Frontal cortex (tissue), 4 donors: ENCODE data around the gene ZNF516. TPM values are rescaled to one million over a fixed set of nuclear protein-coding genes. Genes with fewer than 3 reads are reported as not detected.

Experiments used
- DNase-seq, 2 donors: peaks; one replicate each; pipeline ENCODE4 v3.0.0; 2012; ENCODE audit warnings: low spot score in 2 of 2
- FAIRE-seq: peaks from 2 replicates; lab custom pipeline; 2012; peaks lifted over from hg19 to GRCh38; lab: Jason Lieb, UNC
- total RNA-seq: library from RNA; depleted of rRNA; stranded (reverse); fragments of >200 nt; gene quantifications from one replicate; pipeline ENCODE4 v1.2.3, GENCODE V29; 2014
- donor health status: control.
- donor health status: control.
- donor health status: control.

Gene ZNF516
- total RNA-seq, 1 donor from 2014 or later, result 14.3 TPM

GRCh38 chr18:76458522-76459311, 36.3 kb downstream of the ZNF516 start:
- no peak for FAIRE-seq

GRCh38 chr18:76457957-76458356, 37.1 kb downstream of the ZNF516 start:
- DNase-seq (no peak), FAIRE-seq (no peak)

More at GRCh38 chr18:76458522-76459311, 36.3 kb downstream of the ZNF516 start:
- DNase-seq, result no peak

GRCh38 chr18:76457475-76457874, 37.6 kb downstream of the ZNF516 start:
- FAIRE-seq, result no peak
- DNase-seq, result no peak

GRCh38 chr18:76456823-76457222, 38.2 kb downstream of the ZNF516 start:
- DNase-seq (no peak), FAIRE-seq (no peak)

GRCh38 chr18:76456018-76456750, 38.9 kb downstream of the ZNF516 start:
- DNase-seq, result no peak
- no peak for FAIRE-seq

- no peak for DNase-seq
- no peak for FAIRE-seq
These were observed 39.9 kb downstream of the ZNF516 start for GRCh38 chr18:76455003-76455676.

GRCh38 chr18:76454418-76454817, 40.6 kb downstream of the ZNF516 start:
- DNase-seq, result no peak
- no peak for FAIRE-seq

GRCh38 chr18:76453932-76454331, 41.1 kb downstream of the ZNF516 start:
- DNase-seq (no peak), FAIRE-seq (no peak)

GRCh38 chr18:76453057-76453561, 41.9 kb downstream of the ZNF516 start:
- no peak for DNase-seq
- no peak for FAIRE-seq

- FAIRE-seq (no peak), DNase-seq (no peak)
These were observed 42.7 kb downstream of the ZNF516 start for GRCh38 chr18:76452357-76452756.

GRCh38 chr18:76451396-76452331, 43.4 kb downstream of the ZNF516 start:
- FAIRE-seq, result no peak
- no peak for DNase-seq

GRCh38 chr18:76450452-76451395, 44.3 kb downstream of the ZNF516 start:
- FAIRE-seq, result no peak
- DNase-seq, result no peak

GRCh38 chr18:76449111-76449453, 46.0 kb downstream of the ZNF516 start:
- FAIRE-seq (no peak), DNase-seq (no peak)

- FAIRE-seq (no peak), DNase-seq (no peak)
These were observed 46.6 kb downstream of the ZNF516 start for GRCh38 chr18:76448256-76449110.

- DNase-seq (no peak), FAIRE-seq (no peak)
These were observed 47.7 kb downstream of the ZNF516 start for GRCh38 chr18:76447258-76447890.

GRCh38 chr18:76446321-76447257, 48.5 kb downstream of the ZNF516 start:
- FAIRE-seq, result no peak
- no peak for DNase-seq
